ENCODE measurements around the gene RAB7A. TPM values are rescaled to one million over a fixed set of nuclear protein-coding genes. Genes with fewer than 3 reads are reported as not detected.
"Not testable (repeated sequence)": the region's sequence is repeated elsewhere in the genome, so short reads cannot be mapped to it uniquely, and the experiment has no call there.

Gene RAB7A
- total RNA-seq, 2 experiments from 2014 or later: 222 to 228 TPM

- H3K36me3 Mint-ChIP-seq (ENCODE audit: low read depth); intact Hi-C loops (cut with micrococcal nuclease); DNase-seq; H3K27ac Mint-ChIP-seq; H3K4me3 Mint-ChIP-seq; H3K27me3 Mint-ChIP-seq (ENCODE audit: low read depth); H3K4me1 Mint-ChIP-seq (ENCODE audit: low read depth); H3K9me3 Mint-ChIP-seq; CTCF ChIA-PET: not testable (repeated sequence)
Measured at GRCh38 chr3:128829925-128830625, 104.1 kb downstream of the RAB7A start.

DNA sequence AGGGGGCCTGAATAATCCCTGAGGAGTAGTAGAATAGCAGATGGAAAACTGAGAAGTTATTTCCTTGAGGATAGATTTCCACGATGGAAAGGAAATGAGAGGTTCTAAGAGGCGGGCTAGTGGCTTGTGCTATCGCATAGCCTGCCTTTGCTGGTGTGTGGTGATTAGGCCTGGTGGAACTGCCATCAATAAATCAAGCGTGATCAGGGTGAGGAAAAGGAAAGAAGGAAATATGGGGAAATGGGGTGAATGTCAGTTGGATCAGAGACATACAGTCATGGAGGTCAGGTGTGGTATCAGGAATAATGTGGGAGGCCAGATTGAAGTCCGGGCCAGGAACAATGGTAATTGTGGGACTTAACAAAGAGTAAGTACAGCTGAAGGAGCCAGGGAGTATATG, 104.8 kb downstream of the RAB7A start:
- H3K9me3 Mint-ChIP-seq; CTCF ChIA-PET; H3K4me3 Mint-ChIP-seq; H3K4me1 Mint-ChIP-seq (ENCODE audit: low read depth); H3K36me3 Mint-ChIP-seq (ENCODE audit: low read depth); intact Hi-C loops (cut with micrococcal nuclease); H3K27me3 Mint-ChIP-seq (ENCODE audit: low read depth); DNase-seq; H3K27ac Mint-ChIP-seq: not testable (repeated sequence)

- H3K36me3 Mint-ChIP-seq (ENCODE audit: low read depth); H3K9me3 Mint-ChIP-seq; H3K4me1 Mint-ChIP-seq (ENCODE audit: low read depth); H3K27ac Mint-ChIP-seq; CTCF ChIA-PET; intact Hi-C loops (cut with micrococcal nuclease); DNase-seq; H3K4me3 Mint-ChIP-seq; H3K27me3 Mint-ChIP-seq (ENCODE audit: low read depth): not testable (repeated sequence)
Measured at GRCh38 chr3:128832979-128833378, 107.0 kb downstream of the RAB7A start.

DNA sequence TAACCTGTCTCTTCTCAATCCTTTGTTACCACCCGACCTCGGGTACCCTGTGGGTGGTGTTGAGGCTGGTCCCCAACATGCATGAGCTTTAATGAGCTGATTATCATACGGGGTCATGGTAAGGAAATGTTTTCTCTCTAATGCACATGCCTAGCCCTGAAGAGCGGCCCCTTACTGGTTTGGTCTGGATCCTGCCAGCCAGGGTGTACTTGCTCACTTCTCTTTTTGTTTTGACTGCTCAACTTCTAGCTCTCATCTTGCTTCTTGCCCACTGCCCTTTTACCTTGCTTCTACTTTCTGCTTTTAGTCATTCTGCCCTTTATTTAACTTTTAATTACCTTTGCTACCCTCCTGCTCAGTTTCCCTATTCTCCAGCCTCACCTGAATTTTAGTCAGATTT, 109.1 kb downstream of the RAB7A start:
- Mint-ChIP-seq H3K9me3 (no peaks in the 10 kb centered on the region), H3K4me3 (no peak overlapping the region), H3K27ac (no peak overlapping the region), H3K27me3 (ENCODE audit: low read depth) (no peaks in the 10 kb centered on the region), H3K36me3 (ENCODE audit: low read depth) (no peaks in the 10 kb centered on the region), H3K4me1 (ENCODE audit: low read depth) (no peaks in the 10 kb centered on the region)
- intact Hi-C loops (cut with micrococcal nuclease): no loop called here
- DNase-seq: no peak
- CTCF ChIA-PET: interaction anchor here (0.6 kb wide), 1 partner anchor 155 kb away, joined by 3 read pairs; no protein-coding TSS in a partner anchor

DNA sequence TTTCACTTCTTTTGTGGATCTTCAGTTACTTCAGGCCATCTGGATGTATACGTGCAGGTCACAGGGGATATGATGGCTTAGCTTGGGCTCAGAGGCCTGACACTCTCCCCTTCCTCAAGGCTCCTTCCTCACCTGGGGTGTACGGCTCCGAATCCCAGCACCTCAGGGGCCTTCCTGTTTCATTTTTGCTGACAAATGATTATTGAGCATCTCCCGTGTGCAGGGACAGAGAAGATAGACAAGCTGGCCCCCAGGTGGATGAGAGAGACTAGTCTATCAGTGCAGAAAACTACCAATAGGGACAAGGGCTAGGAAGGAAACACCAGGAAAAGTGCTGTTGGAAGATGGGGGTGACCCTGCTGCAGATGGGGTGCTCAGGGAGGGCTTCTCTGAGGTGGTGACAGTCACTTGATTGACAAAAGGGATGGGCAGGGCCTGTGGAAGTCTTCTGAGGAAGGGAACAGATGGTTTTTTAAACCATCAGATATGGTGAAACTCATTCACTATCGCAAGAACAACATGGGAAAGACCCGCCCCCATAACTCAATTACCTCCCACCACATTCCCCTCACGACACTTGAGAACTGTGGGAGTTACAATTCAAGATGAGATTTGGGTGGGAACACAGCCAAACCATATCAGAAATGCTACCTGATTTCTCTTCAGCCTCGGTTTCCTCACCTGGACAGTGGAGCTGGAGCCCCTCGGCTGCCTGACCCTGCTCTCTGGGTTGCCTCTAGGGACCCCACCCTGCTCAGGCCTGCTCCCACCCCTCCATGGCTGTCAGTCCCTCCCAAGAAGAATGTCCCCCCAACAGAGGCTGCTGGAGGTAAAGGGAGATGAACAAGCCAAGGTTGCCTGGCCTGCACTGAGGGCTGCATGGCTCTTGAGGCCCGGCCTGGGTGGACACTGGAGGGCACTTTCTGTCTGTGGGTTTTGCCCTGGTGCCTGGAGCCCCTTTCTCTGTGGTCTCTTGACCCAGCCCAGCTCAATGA, 116.2 kb downstream of the RAB7A start:
- H3K27me3 Mint-ChIP-seq (ENCODE audit: low read depth): no peaks in the 10 kb centered on the region
- H3K36me3 Mint-ChIP-seq (ENCODE audit: low read depth): no peaks in the 10 kb centered on the region
- H3K9me3 Mint-ChIP-seq: no peaks in the 10 kb centered on the region
- H3K4me1 Mint-ChIP-seq (ENCODE audit: low read depth): peaks cover 17% of the 10 kb centered on the region
- intact Hi-C loops (cut with micrococcal nuclease): no loop called here
- CTCF ChIA-PET: interaction anchor here (1.5 kb wide), 1 partner anchor 161 kb away, joined by 4 read pairs; no protein-coding TSS in a partner anchor
- no peak overlapping the region for H3K27ac Mint-ChIP-seq
- no peak for DNase-seq
- H3K4me3 Mint-ChIP-seq: no peak overlapping the region

DNA sequence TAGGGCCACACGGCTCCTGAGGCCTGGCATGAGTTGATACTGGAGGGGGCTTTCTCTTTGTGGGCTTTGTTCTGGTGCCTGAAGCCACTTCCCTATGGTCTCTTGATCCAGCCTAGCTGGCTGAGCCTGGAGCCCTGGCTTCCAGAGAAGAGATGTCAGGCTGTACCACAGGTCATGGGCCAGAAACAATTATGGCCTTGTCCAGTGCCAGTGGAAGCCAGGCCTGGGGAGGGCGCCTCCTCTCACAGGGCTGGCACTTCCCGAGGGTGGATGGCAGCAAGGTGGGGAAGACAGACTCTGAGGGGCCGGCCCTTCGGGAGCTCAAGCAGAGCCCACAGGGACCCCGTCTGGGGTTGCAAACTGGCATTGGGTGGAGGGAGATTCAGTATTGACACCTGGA, 118.5 kb downstream of the RAB7A start:
- no peak overlapping the region for H3K27ac Mint-ChIP-seq
- intact Hi-C loops (cut with micrococcal nuclease): no loop called here
- no peak for DNase-seq
- H3K4me1 Mint-ChIP-seq (ENCODE audit: low read depth): peaks cover 17% of the 10 kb centered on the region
- H3K36me3 Mint-ChIP-seq (ENCODE audit: low read depth): no peaks in the 10 kb centered on the region
- H3K4me3 Mint-ChIP-seq: no peak overlapping the region
- H3K9me3 Mint-ChIP-seq: no peaks in the 10 kb centered on the region
- CTCF ChIA-PET: interaction anchor here (4.6 kb wide), 1 partner anchor 163 kb away, joined by 47 read pairs; no protein-coding TSS in a partner anchor
- H3K27me3 Mint-ChIP-seq (ENCODE audit: low read depth): no peaks in the 10 kb centered on the region

DNA sequence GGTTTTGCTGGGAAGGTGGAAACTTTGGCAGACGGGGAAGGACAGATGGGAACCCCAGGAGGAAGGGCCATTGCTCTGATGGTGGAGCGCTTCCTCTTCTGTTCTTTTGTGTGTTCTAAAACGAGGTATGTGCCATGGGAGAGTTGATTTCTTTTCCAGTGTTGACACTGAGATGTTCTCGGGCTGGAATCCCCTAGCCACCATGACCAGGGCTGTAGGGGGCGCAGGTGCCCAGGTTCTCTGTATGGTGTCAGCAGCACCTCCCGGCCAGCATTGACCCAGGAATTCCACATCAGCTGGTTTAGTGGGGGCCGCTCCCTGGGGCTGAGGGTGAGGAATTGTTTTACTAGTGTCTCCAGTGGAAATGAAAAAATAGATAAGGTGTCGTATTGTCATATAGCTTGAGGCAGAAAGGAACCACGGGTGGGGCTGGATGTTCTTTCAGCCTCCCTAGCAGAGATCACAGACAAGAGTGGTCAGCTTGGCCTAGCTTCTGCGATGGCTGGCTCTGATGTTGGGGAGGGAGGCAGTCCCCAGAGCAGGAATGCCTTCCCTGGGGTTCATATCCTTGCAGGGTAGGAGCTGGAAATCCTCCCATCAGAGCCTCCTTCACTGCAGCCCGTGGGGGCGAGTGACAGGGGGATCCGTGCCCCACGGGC, 119.3 kb downstream of the RAB7A start:
- Mint-ChIP-seq H3K27ac (peak overlapping the region; percentile 1), H3K36me3 (ENCODE audit: low read depth) (no peaks in the 10 kb centered on the region), H3K4me1 (ENCODE audit: low read depth) (peaks cover 17% of the 10 kb centered on the region), H3K27me3 (ENCODE audit: low read depth) (no peaks in the 10 kb centered on the region), H3K9me3 (no peaks in the 10 kb centered on the region), H3K4me3 (peak overlapping the region; percentile 69)
- no peak for DNase-seq
- CTCF ChIA-PET: interaction anchor here (0.9 to 4.6 kb wide), 16 partner anchors 8 to 228 kb away, joined by 3 to 47 read pairs (median 4); no protein-coding TSS in a partner anchor
- intact Hi-C loops (cut with micrococcal nuclease): no loop called here

DNA sequence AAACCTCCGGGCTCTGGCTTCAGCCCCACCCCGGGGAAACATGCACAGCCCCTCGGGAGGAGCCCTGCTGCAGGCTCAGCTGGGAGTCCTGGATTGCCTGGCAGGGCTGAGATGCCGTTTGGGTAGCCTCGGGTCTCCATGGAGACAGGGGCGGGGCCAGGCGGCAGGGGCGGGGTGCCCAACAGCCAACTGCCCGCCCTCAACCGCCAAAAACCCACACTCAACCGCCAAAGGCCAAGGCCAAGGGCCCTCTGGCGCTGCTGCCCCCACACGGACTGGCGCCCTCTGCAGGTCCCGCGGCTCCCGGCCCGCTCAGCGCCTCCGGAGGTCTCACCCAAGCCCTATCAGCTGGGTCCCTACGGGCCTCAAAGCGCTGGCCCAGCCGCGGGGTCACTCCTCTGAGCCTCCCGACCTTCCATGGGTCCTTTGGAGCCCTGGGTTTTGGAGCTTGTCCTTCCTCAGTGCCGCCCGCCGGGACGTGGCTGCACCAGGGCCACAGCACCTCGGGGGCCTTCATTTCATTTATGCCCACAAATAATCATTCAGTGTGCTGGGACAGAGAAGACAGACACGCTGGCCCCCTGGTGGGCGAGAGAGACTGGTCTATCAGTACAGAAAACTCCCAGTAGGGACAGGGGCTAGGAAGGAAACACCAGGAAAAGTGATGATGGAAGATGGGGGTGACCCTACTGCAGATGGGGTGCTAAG, 119.9 kb downstream of the RAB7A start:
- no peaks in the 10 kb centered on the region for H3K27me3 Mint-ChIP-seq (ENCODE audit: low read depth)
- no peaks in the 10 kb centered on the region for H3K36me3 Mint-ChIP-seq (ENCODE audit: low read depth)
- peak overlapping the region; percentile 79 for H3K27ac Mint-ChIP-seq
- peak; percentile 89 for DNase-seq
- H3K4me1 Mint-ChIP-seq (ENCODE audit: low read depth): peaks cover 17% of the 10 kb centered on the region
- peak overlapping the region; percentile 69 for H3K4me3 Mint-ChIP-seq
- intact Hi-C loops (cut with micrococcal nuclease): loop anchor here (1.0 kb wide), 5 partner anchors 42 to 229 kb away; no protein-coding TSS in a partner anchor
- CTCF ChIA-PET: interaction anchor here (0.9 to 4.6 kb wide), 18 partner anchors 9 to 228 kb away, joined by 3 to 47 read pairs (median 4); no protein-coding TSS in a partner anchor
- H3K9me3 Mint-ChIP-seq: no peaks in the 10 kb centered on the region

DNA sequence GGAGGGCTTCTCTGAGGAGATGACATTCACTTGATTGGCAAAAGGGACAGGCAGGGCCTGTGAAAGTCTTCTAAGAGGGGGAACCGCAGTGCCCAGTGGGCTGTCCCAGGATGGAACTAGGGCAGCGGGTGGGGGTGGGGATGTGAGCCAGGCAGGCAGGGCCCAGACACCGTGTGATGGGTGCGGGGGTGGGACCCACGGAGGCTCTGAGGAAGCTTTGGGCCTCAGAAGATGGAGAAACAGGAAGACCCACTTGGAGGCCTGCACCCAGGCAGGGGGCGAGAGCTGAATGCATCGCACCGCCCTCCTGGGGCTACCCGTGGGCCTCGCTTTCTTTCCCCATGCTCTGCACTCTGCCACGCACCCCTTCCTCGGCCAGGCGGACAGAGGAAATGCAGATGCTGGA, 120.5 kb downstream of the RAB7A start:
- CTCF ChIA-PET: interaction anchor here (0.7 to 4.6 kb wide), 14 partner anchors 9 to 229 kb away, joined by 3 to 47 read pairs (median 6); no protein-coding TSS in a partner anchor
- Mint-ChIP-seq H3K27me3 (ENCODE audit: low read depth) (no peaks in the 10 kb centered on the region), H3K9me3 (no peaks in the 10 kb centered on the region), H3K36me3 (ENCODE audit: low read depth) (no peaks in the 10 kb centered on the region), H3K4me3 (peak overlapping the region; percentile 69), H3K4me1 (ENCODE audit: low read depth) (peaks cover 17% of the 10 kb centered on the region), H3K27ac (peak overlapping the region; percentile 79)
- intact Hi-C loops (cut with micrococcal nuclease): loop anchor here (1.0 kb wide), 5 partner anchors 42 to 229 kb away; no protein-coding TSS in a partner anchor
- no peak for DNase-seq

- H3K9me3 Mint-ChIP-seq: no peaks in the 10 kb centered on the region
- no peak for DNase-seq
- intact Hi-C loops (cut with micrococcal nuclease): no loop called here
- no peak overlapping the region for H3K27ac Mint-ChIP-seq
- no peaks in the 10 kb centered on the region for H3K27me3 Mint-ChIP-seq (ENCODE audit: low read depth)
- CTCF ChIA-PET: interaction anchor here (0.6 to 4.6 kb wide), 11 partner anchors 11 to 230 kb away, joined by 3 to 47 read pairs (median 5); no protein-coding TSS in a partner anchor
- no peak overlapping the region for H3K4me3 Mint-ChIP-seq
- peaks cover 17% of the 10 kb centered on the region for H3K4me1 Mint-ChIP-seq (ENCODE audit: low read depth)
- no peaks in the 10 kb centered on the region for H3K36me3 Mint-ChIP-seq (ENCODE audit: low read depth)
Measured at GRCh38 chr3:128847666-128848370, 121.8 kb downstream of the RAB7A start.

GRCh38 chr3:128848936-128849335, 123.0 kb downstream of the RAB7A start:
- Mint-ChIP-seq H3K4me1 (ENCODE audit: low read depth) (peaks cover 17% of the 10 kb centered on the region), H3K9me3 (peaks cover 3% of the 10 kb centered on the region), H3K27ac (no peak overlapping the region), H3K27me3 (ENCODE audit: low read depth) (no peaks in the 10 kb centered on the region), H3K36me3 (ENCODE audit: low read depth) (no peaks in the 10 kb centered on the region), H3K4me3 (no peak overlapping the region)
- intact Hi-C loops (cut with micrococcal nuclease): no loop called here
- no peak for DNase-seq
- CTCF ChIA-PET: interaction anchor here (1.0 to 2.4 kb wide), 2 partner anchors 21 to 231 kb away, joined by 3 to 6 read pairs; no protein-coding TSS in a partner anchor

Measured in activated naive CD4-positive, alpha-beta T cell treated with anti-CD3 and anti-CD28 coated beads for 36 hours (primary cell).